ENCODE results near the gene ZNF296. TPM values are rescaled to one million over a fixed set of nuclear protein-coding genes. Genes with fewer than 3 reads are reported as not detected.
A peak's percentile ranks its signal among the peaks of the same experiment; 100 is the strongest.

The ZNF296 gene
- total and polyA plus RNA-seq, 2 of the 13 experiments (the other 11 are each of a cell fraction or from before 2014, with no cell fraction given), result 0.26 to 0.62 TPM

DNA sequence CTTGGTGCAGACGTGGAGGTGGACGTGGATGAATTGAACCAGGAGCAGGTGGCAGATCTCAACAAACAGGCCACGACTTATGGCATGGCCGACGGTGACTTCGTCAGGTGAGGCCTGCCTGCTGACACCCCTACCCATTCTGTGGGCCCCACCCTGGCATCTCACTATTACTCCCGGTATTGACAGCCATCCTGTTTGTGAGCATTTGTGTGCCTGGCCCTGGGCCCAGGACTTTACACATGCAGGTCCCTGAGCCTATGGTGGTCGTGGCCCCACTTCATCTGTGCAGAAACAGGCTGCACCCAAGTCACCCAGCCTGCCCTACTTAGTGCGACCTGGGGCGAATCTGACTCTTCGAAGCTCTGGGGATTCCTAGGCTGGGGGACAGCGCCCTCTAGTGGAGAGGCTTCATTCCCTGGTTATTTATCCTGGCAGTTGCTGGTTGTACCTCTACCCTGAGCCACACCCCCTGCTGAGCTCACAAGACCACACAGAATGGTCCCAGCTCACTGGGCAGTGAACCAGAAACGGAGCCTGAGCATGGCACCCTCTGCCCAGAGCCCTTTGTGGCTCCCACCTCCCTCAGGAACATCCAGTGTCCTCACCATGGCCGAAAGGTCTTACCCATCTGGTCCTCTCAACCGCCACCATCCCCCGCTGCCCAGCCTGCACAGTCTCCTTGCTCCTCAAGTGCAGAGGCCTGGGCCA, 16.9 kb downstream of the ZNF296 start (continued):
- TF ChIP-seq ZNF703 (CRISPR knock-in tag; IDR thresholded peaks at IDR 0.05; ENCODE audit: borderline replicate concordance) (no peak), ZNF782 (CRISPR knock-in tag; IDR thresholded peaks at IDR 0.05; ENCODE audit: borderline replicate concordance) (no peak), ZNF326 (CRISPR knock-in tag; IDR thresholded peaks at IDR 0.05; ENCODE audit: borderline replicate concordance) (no peak), STAT5B (CRISPR knock-in tag; IDR thresholded peaks at IDR 0.05) (no peak), HOMEZ (CRISPR knock-in tag; IDR thresholded peaks at IDR 0.05; ENCODE audit: low read depth) (no peak), SYNCRIP (IDR thresholded peaks at IDR 0.05; ENCODE audit: insufficient read depth, low read depth, low read length) (no peak), NR2C2 (CRISPR knock-in tag; IDR thresholded peaks at IDR 0.05; ENCODE audit: borderline replicate concordance) (no peak), BORCS8-MEF2B (CRISPR knock-in tag; IDR thresholded peaks at IDR 0.05) (no peak), ZNF12 (CRISPR knock-in tag; IDR thresholded peaks at IDR 0.05) (no peak), CCDC6 (CRISPR knock-in tag; IDR thresholded peaks at IDR 0.05) (no peak), AGO2 (optimal IDR thresholded peaks at IDR 0.05; ENCODE audit: low read depth, low read length) (peak; percentile 35), ZFP41 (CRISPR knock-in tag; IDR thresholded peaks at IDR 0.05; ENCODE audit: borderline replicate concordance) (no peak), THAP8 (CRISPR knock-in tag; IDR thresholded peaks at IDR 0.05; ENCODE audit: borderline replicate concordance) (no peak), HMGXB4 (CRISPR knock-in tag; IDR thresholded peaks at IDR 0.05; ENCODE audit: borderline replicate concordance in 1 of 2, low read depth in 1 of 2) (0 out of 4 replicates have a peak, but pooled peaks of 1 of the 2 experiments have one; percentile 40), NPAS2 (CRISPR knock-in tag; IDR thresholded peaks at IDR 0.05; ENCODE audit: borderline replicate concordance) (no peak), NFKB2 (CRISPR knock-in tag; IDR thresholded peaks at IDR 0.05; ENCODE audit: borderline replicate concordance) (peak; percentile 41; the same call in 1 of the 2 replicates), ZKSCAN1 (IDR thresholded peaks at IDR 0.05; ENCODE audit: low read length) (peak; percentile 59; the same call in 1 of the 2 replicates), ZNF749 (CRISPR knock-in tag; IDR thresholded peaks at IDR 0.05; ENCODE audit: borderline replicate concordance) (no peak), ZNF264 (CRISPR knock-in tag; IDR thresholded peaks at IDR 0.05) (no peak), PCBP2 (optimal IDR thresholded peaks at IDR 0.05; ENCODE audit: low read depth, low read length, poor library complexity, severe bottlenecking) (no peak)
- TF ChIP-seq, protein P1, sequence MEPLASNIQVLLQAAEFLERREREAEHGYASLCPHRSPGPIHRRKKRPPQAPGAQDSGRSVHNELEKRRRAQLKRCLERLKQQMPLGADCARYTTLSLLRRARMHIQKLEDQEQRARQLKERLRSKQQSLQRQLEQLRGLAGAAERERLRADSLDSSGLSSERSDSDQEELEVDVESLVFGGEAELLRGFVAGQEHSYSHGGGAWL (CRISPR knock-in tag; IDR thresholded peaks at IDR 0.05), result no peak
- TF ChIP-seq, protein P2, sequence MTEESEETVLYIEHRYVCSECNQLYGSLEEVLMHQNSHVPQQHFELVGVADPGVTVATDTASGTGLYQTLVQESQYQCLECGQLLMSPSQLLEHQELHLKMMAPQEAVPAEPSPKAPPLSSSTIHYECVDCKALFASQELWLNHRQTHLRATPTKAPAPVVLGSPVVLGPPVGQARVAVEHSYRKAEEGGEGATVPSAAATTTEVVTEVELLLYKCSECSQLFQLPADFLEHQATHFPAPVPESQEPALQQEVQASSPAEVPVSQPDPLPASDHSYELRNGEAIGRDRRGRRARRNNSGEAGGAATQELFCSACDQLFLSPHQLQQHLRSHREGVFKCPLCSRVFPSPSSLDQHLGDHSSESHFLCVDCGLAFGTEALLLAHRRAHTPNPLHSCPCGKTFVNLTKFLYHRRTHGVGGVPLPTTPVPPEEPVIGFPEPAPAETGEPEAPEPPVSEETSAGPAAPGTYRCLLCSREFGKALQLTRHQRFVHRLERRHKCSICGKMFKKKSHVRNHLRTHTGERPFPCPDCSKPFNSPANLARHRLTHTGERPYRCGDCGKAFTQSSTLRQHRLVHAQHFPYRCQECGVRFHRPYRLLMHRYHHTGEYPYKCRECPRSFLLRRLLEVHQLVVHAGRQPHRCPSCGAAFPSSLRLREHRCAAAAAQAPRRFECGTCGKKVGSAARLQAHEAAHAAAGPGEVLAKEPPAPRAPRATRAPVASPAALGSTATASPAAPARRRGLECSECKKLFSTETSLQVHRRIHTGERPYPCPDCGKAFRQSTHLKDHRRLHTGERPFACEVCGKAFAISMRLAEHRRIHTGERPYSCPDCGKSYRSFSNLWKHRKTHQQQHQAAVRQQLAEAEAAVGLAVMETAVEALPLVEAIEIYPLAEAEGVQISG (CRISPR knock-in tag; IDR thresholded peaks at IDR 0.05), result peak; percentile 52; the same call in 1 of the 2 replicates
